Fibroblast of skin of left biceps (primary cell): ENCODE data around the gene PBX1.
"Not testable (repeated sequence)": the region's sequence is repeated elsewhere in the genome, so short reads cannot be mapped to it uniquely, and the experiment has no call there.

Source experiments
- DNase-seq, 2 experiments: peaks; one replicate each; pipeline ENCODE4 v3.0.0-alpha.2; 2013; ENCODE audit warnings: low read depth in 2 of 2

Gene PBX1

DNA sequence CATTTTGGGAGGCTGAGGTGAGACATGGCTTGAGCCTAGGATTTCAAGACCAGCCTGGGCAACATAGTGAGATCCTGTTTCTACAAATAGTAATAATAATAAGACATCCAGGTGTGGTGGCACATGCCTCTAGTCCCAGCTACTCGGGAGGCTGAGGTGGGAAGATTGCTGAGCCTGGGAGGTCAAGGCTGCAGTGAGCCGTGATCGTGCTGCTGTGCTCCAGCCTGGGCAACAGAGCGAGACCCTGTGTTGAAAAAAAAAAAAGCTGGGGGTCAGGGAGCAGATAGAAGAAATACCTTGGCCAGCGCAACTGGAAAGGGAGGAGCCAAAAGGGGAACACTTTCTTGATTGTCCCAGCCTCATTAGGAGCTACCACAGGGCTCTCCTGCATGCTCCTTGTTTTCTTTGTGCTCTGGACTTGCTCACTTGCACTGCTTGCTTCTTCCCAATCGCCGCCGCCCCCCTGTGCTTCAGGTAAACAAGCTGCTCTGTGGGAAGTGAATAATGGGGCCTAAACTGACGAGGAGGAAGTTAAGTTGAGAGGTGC is 31.1 kb downstream of the PBX1 start:
- DNase-seq = no peak

DNA sequence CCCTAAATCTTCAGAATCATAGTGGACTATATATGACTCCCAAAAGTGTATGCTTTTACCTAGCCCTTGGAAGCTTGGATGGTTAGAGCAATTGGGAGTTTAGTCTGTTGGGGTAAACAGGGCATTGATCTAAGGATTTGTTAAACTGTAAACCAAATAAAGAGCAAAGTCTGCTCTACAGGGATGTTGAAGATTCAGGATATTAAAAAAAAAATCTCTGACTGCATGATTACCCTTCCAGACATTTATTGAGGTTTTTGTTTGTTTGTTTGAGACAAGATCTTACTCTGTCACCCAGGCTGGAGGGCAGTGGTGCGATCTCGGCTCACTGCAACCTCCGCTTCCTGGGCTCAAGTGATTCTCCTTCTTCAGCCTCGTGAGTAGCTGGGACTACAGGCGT is 31.6 kb downstream of the PBX1 start:
- DNase-seq = no peak

DNA sequence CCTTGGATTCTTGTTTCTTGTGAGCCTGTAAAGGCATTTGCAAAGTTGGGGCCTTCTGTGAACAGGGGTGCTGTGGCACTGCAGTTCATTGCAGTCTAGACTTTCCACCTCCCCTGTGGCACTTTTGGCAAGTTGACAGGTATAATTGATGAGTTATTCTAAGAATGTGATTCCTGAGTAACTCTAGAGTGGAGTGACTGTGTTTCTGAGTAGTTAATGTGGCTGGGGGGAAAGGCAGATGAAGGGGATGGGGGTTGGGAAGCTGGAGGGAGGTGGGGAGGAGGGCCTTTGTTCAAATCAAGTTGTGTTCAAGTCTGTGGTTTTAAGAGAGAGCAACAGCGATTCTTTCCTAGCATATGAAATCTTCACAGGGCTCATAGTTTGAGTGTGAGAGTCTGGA is 32.9 kb downstream of the PBX1 start:
- peak; percentile 75 to 76 for DNase-seq

DNA sequence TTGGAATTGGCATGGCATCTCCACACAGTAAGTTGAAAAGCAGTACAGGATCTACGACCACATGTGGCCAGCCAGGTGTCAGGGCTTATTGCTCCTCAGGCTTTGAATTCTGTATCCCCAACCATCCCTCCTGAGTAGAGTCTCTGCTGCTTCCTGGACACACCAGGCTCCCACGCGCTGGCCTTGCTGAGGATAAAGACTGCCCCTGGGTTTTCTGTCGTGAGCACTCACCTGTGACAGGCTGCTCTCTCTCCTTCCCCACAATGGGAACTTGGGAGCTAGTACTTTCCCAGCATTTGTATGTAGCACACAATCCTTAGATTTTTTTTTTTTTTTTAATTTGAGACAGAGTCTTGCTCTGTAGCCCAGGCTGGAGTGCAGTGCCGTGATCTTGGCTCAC is 33.6 kb downstream of the PBX1 start:
- no peak for DNase-seq

DNA sequence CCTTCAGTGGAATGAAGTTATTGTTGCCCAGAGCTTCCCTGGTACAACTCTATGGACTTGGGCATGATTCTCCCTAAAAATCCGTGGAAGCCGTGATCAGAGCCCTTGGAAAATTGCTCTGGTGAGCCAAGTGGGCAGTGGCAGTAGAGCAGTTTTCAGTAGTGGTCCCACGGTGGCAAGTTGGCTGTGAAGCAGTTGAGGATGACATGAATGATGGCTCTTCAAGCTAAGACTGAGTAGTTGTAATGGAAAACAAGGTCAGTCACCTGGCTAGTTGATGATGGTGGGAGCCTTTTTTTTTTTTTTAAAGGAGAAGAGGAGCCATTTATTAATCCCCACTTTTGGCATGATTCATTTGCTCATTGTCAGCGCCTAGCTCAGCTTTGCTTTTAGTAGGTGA is 36.2 kb downstream of the PBX1 start:
- DNase-seq = no peak

DNA sequence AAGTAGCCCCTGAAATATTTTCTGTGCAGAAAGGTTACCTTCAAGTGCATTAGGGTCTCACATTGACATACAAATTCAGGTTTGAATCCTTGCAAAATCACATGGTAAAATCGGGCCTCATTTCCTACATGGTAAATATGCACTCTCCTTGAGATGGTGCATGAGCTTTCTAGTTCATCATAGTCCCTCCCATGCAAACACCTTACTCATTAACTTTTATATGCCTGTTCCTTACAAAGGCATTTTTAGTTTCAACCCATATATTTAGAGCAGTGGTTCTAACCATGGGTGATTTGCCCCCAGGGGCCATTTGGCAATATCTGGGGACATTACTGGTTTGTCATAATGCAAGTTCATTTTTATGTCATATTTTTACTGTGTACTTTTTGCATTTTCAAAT is 37.2 kb downstream of the PBX1 start:
- no peak for DNase-seq

DNA sequence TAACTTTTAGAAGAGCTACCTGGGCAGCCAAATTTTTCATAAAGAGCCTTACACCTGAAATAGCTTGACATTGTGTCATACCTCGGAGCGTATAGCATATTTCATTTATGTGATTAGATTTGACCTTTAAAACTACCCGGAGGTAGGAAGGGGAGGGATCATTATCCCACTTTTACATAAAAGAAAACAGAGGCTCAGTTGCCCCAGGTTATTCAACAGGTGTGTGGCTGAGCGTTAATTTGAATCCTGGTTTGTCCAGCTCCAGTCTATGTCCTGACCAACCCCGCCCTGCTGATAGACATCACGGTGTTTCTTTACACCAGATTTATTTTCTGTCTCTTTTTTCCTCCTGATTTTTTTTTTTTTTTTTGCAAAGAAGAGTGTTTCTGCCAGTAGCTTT is 39.7 kb downstream of the PBX1 start:
- DNase-seq = no peak

DNA sequence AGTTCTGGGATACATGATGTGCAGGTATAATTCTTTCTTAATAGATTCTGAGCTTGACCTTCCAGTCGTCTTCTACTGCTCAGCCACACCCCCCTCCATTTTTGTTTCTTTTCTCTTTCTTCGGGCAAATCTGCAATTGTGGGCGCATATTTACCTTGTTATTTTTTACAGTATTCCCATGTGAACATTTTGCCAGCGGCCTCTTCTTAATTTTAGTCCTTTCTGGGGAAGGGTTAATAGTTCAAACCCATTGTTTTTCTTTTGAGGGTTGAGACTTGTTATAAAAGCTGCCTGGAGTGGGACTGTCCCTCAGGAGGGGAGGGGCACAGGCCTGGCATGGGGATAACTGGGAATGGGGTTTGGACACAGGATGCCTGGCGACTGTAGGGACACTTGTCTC is 40.3 kb downstream of the PBX1 start:
- DNase-seq = no peak

DNA sequence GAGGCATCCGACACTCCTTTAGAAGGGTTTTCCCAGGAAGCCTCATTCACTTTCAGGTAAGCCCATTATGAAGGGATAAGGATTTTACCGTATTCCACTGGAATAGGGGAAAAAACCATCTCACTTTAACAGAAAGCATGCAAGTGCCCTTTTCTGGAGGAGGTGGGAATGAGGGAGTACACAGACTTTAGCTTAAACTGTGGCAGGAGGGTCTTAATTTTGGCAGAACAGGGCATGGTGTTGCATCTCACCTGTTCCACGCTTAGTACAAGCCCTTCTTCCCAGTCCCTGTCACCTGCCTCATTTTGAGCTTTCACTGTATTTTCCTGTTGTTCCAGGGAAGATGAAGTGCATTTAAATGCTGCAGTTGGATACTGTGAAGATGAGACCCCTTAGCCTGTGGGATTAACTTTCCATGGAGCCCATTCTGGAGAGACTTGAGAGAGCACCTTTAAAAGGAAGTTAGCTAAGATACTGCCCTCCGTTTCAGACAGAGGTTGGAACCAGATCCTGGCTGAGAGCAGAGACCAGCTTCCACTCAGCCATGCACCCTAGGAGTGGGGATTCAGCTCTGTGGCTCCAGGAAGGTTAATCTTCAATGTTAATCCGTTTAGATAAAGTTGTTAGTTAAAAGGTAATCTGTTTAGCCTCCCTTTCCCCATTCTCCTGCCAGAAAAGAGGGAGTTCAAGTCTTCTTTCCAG is 42.6 kb downstream of the PBX1 start:
- no peak for DNase-seq

DNA sequence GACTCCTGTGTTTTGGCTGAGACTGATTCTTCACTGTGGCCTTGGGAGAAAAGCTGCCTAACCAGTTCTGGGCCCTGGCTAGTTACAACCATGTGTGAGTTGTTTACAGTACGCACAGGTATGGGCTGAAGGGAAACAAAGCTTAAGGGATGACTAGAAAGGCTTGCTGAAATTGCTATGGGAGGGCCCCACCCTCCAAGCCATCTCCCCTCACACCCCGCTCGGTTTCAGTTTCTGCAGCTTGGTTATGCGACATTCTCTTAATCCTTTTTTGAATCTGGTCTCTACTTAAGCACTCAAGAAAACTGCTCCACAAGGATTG is 43.1 kb downstream of the PBX1 start:
- DNase-seq = no peak

DNA sequence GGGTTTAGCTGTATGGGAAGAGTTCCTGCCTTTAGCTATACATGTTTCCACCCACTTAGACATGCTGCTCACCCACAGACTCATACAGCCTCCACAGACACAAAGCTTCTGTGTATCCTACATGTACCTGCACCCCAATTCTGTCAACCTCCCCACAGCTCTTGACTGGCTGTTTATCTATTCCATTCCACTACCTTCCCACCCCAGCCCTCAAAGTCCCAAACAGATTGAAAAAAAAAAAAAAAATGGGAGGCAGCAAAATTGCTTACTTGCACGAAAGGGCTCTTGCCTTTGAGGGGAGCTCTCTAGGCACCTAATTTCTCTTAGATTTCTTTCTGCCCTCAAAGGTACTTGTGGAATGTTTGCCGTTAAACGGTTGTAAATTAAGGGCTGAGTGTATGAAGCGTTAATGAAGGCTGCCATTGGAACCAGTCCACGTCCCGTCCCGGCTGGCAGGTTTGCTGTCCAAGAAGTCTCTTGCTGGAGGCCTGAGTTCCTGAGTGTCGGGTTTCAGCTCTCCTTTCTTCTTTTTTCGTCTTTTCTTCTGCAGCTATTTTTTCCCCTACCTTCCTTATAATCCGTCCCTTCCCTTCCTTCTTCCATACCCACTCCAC is 43.6 kb downstream of the PBX1 start:
- peak in 1 of 2 experiments; percentile 35 for DNase-seq

DNA sequence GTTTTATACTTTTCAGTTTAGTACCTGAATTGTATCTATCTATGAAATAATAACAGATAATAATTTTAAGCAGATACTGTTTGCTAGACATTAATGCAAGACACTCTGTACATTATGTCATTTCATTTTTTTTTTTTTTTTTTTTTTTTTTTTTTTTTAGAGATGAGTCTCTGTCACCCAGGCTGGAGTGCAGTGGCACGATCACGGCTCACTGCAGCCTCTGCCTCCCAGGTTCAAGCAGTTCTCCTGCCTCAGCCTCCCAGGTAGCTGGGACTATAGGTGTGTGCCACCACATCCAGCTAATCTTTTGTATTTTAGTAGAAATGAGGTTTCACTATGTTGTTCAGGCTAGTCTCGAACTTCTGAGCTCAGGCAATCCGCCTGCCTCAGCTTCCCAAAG is 44.8 kb downstream of the PBX1 start:
- DNase-seq = not testable (repeated sequence)

DNA sequence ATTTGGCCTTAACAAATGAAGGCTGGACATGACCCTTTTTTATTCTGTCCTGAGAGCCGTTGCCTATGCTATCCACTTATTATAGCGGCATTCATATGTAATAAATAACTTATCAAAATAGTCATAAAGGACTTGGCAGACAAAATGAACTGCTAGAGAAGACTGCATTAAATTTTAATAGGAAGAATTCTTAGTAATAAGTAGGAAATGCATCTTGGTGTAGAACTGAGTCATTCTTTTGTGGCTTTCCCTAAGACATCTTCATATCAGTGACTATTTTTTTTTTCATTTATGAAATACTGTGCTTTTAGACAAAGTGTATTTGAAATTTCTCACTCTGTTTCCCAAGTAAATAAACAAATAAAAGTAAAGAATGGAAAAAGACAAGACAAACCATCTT is 45.6 kb downstream of the PBX1 start:
- DNase-seq = peak in 1 of 2 experiments; percentile 29

DNA sequence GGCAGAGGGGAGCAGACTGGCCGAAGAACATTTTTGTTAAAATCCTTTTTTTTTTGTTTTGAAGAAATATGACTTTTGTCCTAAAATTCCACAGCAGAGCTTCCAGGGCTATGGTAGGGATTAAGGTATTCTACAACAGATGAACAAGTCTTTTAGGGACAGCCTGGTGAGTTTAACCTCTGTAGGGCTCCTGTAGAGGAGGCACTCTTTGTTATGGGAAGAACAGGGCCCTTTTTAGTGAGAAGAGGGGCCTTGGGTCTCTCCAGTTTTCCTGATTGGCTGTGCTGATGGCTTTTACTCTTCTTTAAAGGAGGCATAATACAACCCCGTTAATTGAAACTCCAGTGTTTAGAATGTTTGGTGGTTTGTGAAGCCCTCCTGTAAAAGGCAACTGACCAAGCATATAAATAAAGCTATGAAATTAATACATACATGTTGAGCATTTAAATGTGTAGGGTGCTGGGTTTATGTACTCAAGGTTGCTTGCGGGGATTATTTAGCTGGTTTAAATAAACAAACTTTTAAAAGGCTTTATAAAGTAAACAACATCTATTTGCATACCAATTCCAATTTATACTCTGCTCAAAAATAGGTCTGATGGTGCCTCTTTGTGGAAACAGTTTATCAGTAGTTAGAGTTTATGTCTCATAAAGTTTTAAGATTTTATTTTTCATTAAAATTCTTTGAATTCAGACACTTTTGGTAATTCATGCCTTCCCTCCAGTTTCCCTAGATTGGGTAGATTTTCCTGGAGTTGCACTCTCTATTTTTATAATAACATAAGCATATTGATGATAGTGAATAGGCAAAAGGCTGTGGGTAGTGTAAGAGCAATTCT is 46.5 kb downstream of the PBX1 start:
- DNase-seq = no peak

DNA sequence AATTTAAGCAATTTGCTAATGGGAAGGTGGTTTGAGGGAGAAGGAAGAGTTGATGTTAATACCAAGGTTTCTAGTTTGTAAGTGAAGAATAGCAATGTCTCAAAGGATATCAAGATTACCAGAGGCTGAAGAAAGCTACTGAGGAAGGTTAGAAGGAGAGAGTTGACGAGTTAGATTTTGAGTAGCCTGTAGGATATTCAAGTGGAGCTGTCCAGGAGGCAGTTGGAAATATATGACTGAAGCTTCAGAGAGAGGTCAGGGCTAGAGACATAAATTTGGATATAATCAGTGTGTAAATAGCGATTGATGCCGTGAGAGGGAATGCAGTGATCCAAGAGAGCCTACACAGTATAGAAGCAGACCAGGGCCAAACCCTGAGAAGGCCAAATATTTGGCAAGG is 48.4 kb downstream of the PBX1 start:
- DNase-seq = no peak

DNA sequence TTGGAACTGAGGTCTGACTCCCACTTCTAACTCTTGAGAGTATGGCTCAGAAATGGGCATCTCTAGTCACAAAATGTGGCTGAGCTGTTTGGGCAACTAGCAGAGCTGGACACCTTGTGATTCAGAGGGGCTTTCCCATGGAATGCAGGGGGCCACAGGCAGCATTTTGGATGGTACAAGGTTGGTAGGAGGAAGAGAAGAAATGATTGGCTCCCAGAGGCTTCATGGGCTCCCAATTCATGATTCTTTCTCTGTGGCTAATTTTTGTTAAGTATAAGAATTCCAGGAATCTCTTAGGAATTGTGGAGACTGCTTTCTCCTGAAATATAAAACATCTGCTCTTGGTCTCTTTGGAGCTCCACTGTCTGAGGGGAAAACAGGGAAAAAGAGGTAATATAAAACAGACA is 49.7 kb downstream of the PBX1 start:
- peak; percentile 47 to 57 for DNase-seq

DNA sequence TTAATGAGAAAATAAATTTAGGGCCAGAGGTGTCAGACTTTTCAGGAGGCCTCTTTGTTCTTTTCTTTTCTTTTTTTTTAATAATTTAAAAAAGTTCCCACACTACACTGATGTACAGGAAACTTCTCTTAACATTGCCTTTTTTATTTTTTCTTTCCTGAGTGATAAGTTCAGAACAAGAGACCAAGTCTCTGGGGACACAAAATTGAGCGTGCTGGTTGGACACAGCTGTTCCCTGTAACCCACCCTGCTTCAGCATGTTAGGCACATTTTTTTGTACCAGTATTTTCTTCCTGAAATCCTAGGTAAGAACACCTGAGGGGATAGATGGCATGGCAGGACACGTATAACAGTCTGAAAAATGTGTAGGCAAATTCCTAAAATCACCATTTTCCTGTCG is 50.1 kb downstream of the PBX1 start:
- no peak for DNase-seq

DNA sequence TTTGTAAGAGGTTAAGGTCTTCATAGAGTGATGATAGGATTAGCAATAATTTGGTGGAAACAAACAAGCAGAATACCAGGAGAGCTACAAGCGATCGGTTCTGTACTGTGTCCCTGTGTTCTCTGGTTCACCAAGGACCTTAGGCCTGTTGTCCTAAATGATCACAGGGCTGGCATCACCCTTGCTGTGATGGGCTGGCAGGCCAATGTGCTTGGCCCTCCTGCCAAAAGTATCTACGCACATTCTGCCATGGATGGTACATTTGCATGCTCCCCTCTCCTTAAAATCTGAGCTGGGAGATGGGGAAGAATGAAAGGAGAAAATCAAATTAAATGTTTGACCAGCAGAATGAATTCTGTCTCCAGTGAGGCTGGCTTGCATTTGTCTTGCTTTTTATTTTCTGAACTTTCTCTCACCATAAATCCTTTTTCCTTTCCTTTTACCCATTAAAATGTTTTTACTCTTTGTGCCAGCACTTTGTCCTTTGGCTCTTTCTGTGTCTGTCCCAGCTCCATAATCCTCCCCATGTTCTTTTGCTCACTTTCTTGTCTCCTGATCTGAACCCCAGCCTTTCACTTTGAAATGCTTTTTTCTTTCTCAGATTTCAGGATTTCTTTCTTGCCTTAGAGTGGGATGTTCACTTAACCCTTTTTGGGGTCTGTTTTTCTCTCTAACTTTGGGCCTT is 51.7 kb downstream of the PBX1 start:
- DNase-seq = no peak

DNA sequence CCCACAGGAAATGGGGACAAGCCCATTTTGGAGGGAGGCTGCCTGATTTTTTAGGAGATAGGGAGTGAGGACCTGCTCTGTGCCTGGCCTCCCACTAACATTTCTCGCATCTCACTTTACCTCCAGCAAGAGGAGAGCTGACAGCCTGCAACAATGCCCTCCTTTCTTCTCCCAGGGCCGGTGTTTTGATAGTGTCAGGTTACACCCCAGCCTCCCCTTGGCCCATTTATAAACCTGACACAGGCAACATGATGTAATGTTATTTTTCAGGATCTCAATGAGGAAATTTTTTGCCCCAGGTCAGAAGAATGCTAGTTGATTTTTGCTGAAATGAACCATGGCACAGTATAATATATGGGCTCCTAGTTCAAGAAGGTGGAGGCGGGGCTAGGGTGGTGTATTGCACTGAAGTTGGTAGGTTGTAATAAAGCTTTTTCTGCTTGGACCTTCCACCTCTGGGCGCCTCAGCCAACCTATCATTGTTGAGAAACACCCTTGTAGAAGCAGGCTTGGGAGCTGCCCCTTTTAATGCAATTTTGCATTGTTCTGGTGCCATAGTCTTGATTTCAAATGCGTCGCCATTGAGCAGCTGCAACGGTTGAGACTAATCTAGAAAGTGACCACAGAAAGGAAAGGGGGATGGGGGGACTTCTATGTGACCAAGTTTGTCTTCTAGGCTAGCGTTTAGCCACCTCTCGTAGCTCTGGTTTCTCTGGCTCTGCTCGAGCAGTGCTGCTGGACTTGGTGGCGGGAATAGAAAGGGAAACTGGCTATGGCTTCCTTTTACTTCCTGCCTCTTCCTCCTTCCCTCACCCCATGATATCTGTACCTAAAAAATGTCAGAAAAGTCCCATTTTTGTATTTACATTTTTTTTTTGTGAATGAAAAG is 53.0 kb downstream of the PBX1 start:
- DNase-seq = peak; percentile 42 to 47

DNA sequence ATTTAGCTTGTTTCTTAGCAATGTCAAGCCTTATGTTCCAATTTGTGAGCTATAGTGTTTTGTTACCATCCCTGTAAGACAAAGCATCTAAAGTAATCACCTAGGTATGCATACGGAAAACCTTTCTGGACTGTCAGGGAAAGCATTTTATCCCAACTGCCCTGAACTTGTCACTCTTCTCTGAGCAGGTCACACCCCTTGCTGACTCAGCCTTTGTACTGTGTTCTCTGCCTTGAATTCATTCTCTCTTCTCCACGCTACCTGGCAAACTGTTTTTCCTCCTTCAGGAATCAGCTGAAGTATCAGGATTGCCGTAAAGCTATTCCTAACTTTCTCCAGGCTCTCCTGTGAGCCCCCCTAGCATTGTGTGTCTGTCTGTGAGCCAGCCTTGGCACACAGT is 54.2 kb downstream of the PBX1 start:
- DNase-seq = no peak

DNA sequence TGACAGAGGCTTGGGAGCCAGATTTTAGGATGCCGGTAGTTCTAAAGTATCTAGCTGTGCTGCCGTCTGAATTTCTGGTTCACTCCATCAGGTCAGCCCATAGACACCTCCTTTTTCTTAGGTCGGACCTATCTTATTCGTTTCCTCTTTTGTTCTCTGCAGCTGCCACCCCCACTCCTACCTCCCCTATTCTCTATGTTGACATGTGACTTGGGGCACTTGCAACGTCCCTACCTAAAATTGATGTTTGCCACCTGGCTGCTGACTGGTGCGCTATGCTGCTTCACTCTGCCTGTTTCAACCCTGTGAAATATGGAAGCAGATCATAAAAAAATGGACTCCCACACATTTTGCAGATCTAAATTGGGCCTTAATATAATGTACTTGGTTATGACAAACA is 55.3 kb downstream of the PBX1 start:
- no peak for DNase-seq
